ENCODE data around the gene AMBP.
"Not testable (repeated sequence)": the region's sequence is repeated elsewhere in the genome, so short reads cannot be mapped to it uniquely, and the experiment has no call there.

- not testable (repeated sequence) for TF ChIP-seq CTCF (IDR thresholded peaks at IDR 0.05; ENCODE audit: low read length); EZH2 (IDR thresholded peaks at IDR 0.05; ENCODE audit: borderline replicate concordance, low read length)
Observed at GRCh38 chr9:114043660-114044059, 34.4 kb downstream of the AMBP start.
